ENCODE results near the gene SLC35F3. TPM values are rescaled to one million over a fixed set of nuclear protein-coding genes. Genes with fewer than 3 reads are reported as not detected.

Gene SLC35F3
- total RNA-seq, 1 experiment from 2014 or later, result 19.1 TPM

- intact Hi-C loops (cut with micrococcal nuclease; ENCODE audit: unreplicated experiment), result no loop called here
- ChIA-PET POLR2A (no interaction called here), CTCF (no interaction called here)
- BruUV-seq (replicated peaks), result no TSS peak
- no peaks in the 10 kb centered on the region for H3K4me1 ChIP-seq (ENCODE audit: control insufficient read depth, insufficient read depth, low read length)
- DNase-seq (ENCODE audit: low read depth, low spot score), result no peak
- H3K27me3 ChIP-seq (ENCODE audit: control insufficient read depth, insufficient read depth, low read length), result no peaks in the 10 kb centered on the region
- no peak overlapping the region for H3K27ac ChIP-seq (ENCODE audit: low read length)
- H3K9me3 ChIP-seq (ENCODE audit: control insufficient read depth, insufficient read depth, low read depth, low read length), result no peaks in the 10 kb centered on the region
- no peak for ATAC-seq
- peaks cover 2% of the 10 kb centered on the region; the same call in 1 of the 2 replicates for H3K36me3 ChIP-seq (ENCODE audit: control insufficient read depth, insufficient read depth, low read length)
- TF ChIP-seq POLR2AphosphoS5 (IDR thresholded peaks at IDR 0.05; ENCODE audit: low read depth, low read length) (no peak), SIN3A (IDR thresholded peaks at IDR 0.05; ENCODE audit: borderline replicate concordance, insufficient read depth, low read depth, low read length) (no peak), CTCF (IDR thresholded peaks at IDR 0.05) (no peak), REST (IDR thresholded peaks at IDR 0.05; ENCODE audit: insufficient read depth in 1 of 2, low read depth in 2 of 2, low read length in 1 of 2) (no peak), TCF7L2 (IDR thresholded peaks at IDR 0.05; ENCODE audit: low read depth, low read length) (no peak)
- in situ Hi-C loops (cut with HindIII; ENCODE audit: low pct_unique_long_range_greater_than_20kb, low sequenced_read_pairs), result no loop called here
- no peak overlapping the region for H3K4me3 ChIP-seq (ENCODE audit: low read depth in 2 of 2, low read length in 2 of 2)
Observed at GRCh38 chr1:234369033-234369430, 464.6 kb downstream of the SLC35F3 start.

DNA sequence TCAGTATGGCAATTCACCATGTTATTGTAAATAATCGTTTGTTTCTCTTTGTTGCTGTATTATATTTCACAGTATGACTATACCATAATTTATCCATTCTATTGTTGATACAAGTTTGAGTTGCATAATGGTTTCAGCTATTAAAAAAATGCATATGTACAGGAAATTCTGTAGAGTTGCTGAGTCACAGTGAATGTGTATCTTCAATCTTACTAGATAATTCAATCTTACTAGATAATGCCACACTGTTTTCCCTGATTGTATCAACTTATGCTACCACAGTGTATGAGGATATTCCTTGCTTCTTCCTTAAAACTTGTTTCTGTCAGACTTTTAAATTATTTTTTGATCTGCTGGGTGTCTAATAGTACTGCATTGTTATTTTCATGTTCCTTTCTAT lies 465.3 kb downstream of the SLC35F3 start:
- no TSS peak for BruUV-seq (replicated peaks)
- H3K27ac ChIP-seq (ENCODE audit: low read length), result no peak overlapping the region
- peaks cover 7% of the 10 kb centered on the region for H3K4me1 ChIP-seq (ENCODE audit: control insufficient read depth, insufficient read depth, low read length)
- intact Hi-C loops (cut with micrococcal nuclease; ENCODE audit: unreplicated experiment), result no loop called here
- in situ Hi-C loops (cut with HindIII; ENCODE audit: low pct_unique_long_range_greater_than_20kb, low sequenced_read_pairs), result no loop called here
- TF ChIP-seq SIN3A (IDR thresholded peaks at IDR 0.05; ENCODE audit: borderline replicate concordance, insufficient read depth, low read depth, low read length) (no peak), TCF7L2 (IDR thresholded peaks at IDR 0.05; ENCODE audit: low read depth, low read length) (no peak), POLR2AphosphoS5 (IDR thresholded peaks at IDR 0.05; ENCODE audit: low read depth, low read length) (no peak), CTCF (IDR thresholded peaks at IDR 0.05) (no peak), REST (IDR thresholded peaks at IDR 0.05; ENCODE audit: insufficient read depth in 1 of 2, low read depth in 2 of 2, low read length in 1 of 2) (no peak)
- H3K36me3 ChIP-seq (ENCODE audit: control insufficient read depth, insufficient read depth, low read length), result peaks cover 6% of the 10 kb centered on the region; the same call in 1 of the 2 replicates
- CTCF ChIA-PET, result no interaction called here
- POLR2A ChIA-PET, result no interaction called here
- H3K27me3 ChIP-seq (ENCODE audit: control insufficient read depth, insufficient read depth, low read length), result no peaks in the 10 kb centered on the region
- no peak overlapping the region for H3K4me3 ChIP-seq (ENCODE audit: low read depth in 2 of 2, low read length in 2 of 2)
- DNase-seq (ENCODE audit: low read depth, low spot score) (no peak), ATAC-seq (no peak)
- H3K9me3 ChIP-seq (ENCODE audit: control insufficient read depth, insufficient read depth, low read depth, low read length), result no peaks in the 10 kb centered on the region
